Activated naive CD4-positive, alpha-beta T cell treated with anti-CD3 and anti-CD28 coated beads for 36 hours (primary cell): ENCODE data around the gene CNR2. TPM values are rescaled to one million over a fixed set of nuclear protein-coding genes. Genes with fewer than 3 reads are reported as not detected.
"Not testable (repeated sequence)": the region's sequence is repeated elsewhere in the genome, so short reads cannot be mapped to it uniquely, and the experiment has no call there.

Experiments
- CTCF ChIA-PET: fragments of 350-600 bp; sonication (Branson Sonifier 250); formaldehyde crosslinking; loops from one replicate; lab custom pipeline; 2021; ENCODE audit warnings: antibody characterized with exemption; lab: Charles Lee
- DNase-seq: peaks from one replicate; pipeline ENCODE4 v3.0.0-alpha.2; 2020
- H3K27ac Mint-ChIP-seq: one replicate; pipeline ENCODE4 v1.8.0; 2021; ENCODE audit warnings: mild to moderate bottlenecking, mixed read lengths
- H3K27me3 Mint-ChIP-seq: one replicate; pipeline ENCODE4 v1.8.0; 2021; ENCODE audit warnings: low read depth, mixed read lengths
- H3K36me3 Mint-ChIP-seq: one replicate; pipeline ENCODE4 v1.8.0; 2021; ENCODE audit warnings: low read depth, mixed read lengths
- H3K4me1 Mint-ChIP-seq: one replicate; pipeline ENCODE4 v1.8.0; 2021; ENCODE audit warnings: low read depth, mixed read lengths
- H3K4me3 Mint-ChIP-seq: one replicate; pipeline ENCODE4 v1.8.0; 2021; ENCODE audit warnings: mild to moderate bottlenecking, moderate library complexity, mixed read lengths
- H3K9me3 Mint-ChIP-seq: one replicate; pipeline ENCODE4 v1.8.0; 2021; ENCODE audit warnings: mixed read lengths
- intact Hi-C: fragments of 100-400 bp; cut with micrococcal nuclease; formaldehyde crosslinking; loops from one replicate; pipeline ENCODE4 v1.15.1; 2023
- total RNA-seq, 2 experiments: library from RNA; stranded (reverse); gene quantifications; one replicate each; pipeline ENCODE4 v1.2.3, GENCODE V29; 2021

Gene CNR2
- not detected for total RNA-seq

DNA sequence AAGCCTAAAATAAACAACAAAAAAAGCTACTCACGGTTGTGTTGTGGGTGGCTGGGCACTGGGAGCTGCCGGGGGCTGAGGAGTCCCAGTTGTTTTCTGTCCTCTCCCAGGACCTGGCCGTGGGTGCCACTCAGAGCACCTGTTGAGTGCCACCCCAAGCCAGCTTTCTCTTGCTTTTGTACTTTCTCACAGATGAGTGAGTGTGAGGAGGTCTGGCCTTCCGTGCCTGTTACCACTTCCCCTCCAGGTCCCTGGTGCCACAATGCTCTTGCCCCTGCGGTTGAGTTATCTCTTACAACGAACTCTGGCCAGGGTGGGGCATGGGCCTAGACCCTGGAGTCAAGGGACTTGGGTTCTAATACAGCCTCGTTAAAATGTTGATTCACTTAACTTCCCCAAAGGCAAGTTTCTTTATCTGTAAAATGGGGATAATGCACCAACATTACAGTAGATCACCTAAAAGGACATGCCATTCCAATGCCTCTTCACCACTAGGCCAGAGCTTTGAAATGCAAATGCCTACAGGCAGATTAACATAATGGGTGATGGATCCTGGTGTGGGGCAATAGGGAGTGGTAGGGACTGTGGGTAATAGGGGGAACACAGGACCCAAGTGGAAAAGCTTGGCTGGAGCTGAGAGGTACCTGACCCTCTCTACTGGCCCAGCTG is at the start of gene CNR2:
CNR2 (minus strand) TSS at position 151 of the 669 bp plus-strand sequence. CDS start 37,745 bp downstream, outside the sequence.
- intact Hi-C loops, result no loop called here
- DNase-seq, result peak; percentile 21
- CTCF ChIA-PET, result interaction anchor here (0.6 to 1.7 kb wide), 4 partner anchors 37 to 248 kb away, joined by 3 to 8 read pairs (median 4); no protein-coding TSS in a partner anchor
- Mint-ChIP-seq H3K27ac (no peak within 1 kb of the TSS), H3K27me3 (no peaks in the 10 kb centered on the region), H3K4me3 (no peak within 1 kb of the TSS), H3K9me3 (no peaks in the 10 kb centered on the region), H3K36me3 (no peaks in the 10 kb centered on the region), H3K4me1 (peaks cover 44% of the 10 kb centered on the region)

DNA sequence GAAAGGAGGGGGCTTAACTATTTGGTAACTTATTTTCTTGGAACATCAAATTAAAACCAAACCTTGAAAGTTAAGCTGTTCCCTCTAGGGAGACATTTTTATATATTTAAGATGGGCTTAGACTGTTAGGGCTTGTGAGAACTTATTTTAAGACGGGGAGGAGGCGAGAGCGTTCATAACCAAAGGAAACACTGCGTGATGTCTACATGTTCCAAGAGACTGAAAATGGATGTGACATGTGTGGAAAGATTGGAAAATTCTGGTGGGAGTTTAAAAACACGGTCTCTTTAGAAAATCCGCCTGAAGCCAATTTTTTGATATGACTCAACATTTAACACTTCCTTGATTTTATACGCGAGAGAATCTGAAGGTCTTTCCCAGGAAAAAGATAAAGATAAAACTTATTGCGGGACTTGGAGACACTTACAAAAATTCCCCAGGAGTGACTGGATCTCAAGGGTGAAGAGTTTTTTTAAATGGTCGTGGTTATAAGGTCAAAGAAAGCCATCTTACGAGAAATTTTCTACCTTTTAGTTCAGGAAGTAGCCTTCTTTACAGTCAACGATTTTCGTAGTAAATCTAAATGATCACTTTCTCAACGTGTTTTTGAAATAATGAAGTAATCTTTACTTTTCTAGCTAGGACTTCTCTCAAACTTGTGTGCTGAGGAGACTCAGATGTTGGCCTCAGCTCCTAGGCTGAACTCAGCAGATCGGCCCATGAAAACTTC is 47.3 kb upstream of the CNR2 start:
- H3K27me3 Mint-ChIP-seq, result no peaks in the 10 kb centered on the region
- H3K27ac Mint-ChIP-seq, result peak overlapping the region; percentile 100
- CTCF ChIA-PET, result no interaction called here
- H3K36me3 Mint-ChIP-seq, result peaks cover 34% of the 10 kb centered on the region
- DNase-seq, result no peak
- peak overlapping the region; percentile 99 for H3K4me3 Mint-ChIP-seq
- intact Hi-C loops, result loop anchor here (10.0 kb wide), 1 partner anchor 544 kb away; the partner anchor contains the start of gene RCAN3
- no peaks in the 10 kb centered on the region for H3K9me3 Mint-ChIP-seq
- peaks cover 59% of the 10 kb centered on the region for H3K4me1 Mint-ChIP-seq

DNA sequence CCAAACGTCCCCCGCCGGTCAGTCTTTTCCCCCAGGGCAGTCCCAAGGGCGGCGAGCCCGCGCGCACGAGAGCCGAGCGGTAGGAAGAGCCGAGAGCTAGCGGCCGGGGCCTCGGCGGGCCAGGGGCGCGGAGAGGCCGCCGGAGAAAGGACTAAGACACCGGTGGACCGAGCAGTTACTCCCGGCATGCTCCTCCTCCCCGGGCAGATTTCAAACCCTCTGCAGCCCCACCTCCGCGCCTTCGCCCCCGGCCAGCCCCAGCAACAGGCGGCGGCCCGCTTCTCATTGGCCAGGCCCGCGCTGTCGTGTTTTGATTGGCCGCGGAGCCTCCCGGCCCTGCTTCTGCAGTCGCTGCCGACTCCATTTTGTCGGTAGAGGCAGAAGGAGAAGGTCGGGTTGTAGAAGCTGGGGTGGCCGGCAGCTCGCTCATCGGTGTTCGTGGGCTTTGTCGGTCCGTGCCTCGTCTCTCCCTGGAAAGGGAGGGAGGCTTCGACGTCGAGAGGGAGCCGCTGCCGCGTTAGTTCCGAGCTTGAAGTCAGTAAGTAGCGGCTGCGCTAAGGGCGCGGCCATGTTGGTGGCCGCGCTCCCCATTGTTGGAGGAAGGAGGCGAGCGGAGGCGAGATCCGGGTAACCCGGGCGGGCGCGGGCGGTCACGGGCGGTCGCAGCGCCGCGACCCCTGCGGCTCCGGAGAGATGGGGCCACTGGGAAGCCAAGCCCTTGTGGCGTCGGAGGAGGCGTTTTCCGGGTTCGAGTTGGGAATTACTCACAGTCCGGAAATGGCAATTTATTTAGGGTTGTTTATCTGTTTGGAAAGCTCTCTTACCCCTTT is 46.5 kb upstream of the CNR2 start, which contains the start of gene PNRC2:
PNRC2 (plus strand) TSS at position 368 of the 830 bp plus-strand sequence. CDS start 1,630 bp downstream, outside the sequence.
- DNase-seq, result peak; percentile 98
- Mint-ChIP-seq H3K4me1 (peaks cover 59% of the 10 kb centered on the region), H3K36me3 (peaks cover 31% of the 10 kb centered on the region), H3K27ac (peak within 1 kb of the TSS; percentile 100), H3K9me3 (no peaks in the 10 kb centered on the region), H3K27me3 (no peaks in the 10 kb centered on the region), H3K4me3 (peak within 1 kb of the TSS; percentile 99)
- CTCF ChIA-PET, result interaction anchor here (1.6 kb wide), 1 partner anchor 21 kb away, joined by 6 read pairs; the partner anchor contains the start of gene SRSF10
- intact Hi-C loops, result loop anchor here (1.0 to 10.0 kb wide), 13 partner anchors 21 to 786 kb away; partner anchors contain the start of genes CLIC4, GALE, HMGCL and HNRNPR

DNA sequence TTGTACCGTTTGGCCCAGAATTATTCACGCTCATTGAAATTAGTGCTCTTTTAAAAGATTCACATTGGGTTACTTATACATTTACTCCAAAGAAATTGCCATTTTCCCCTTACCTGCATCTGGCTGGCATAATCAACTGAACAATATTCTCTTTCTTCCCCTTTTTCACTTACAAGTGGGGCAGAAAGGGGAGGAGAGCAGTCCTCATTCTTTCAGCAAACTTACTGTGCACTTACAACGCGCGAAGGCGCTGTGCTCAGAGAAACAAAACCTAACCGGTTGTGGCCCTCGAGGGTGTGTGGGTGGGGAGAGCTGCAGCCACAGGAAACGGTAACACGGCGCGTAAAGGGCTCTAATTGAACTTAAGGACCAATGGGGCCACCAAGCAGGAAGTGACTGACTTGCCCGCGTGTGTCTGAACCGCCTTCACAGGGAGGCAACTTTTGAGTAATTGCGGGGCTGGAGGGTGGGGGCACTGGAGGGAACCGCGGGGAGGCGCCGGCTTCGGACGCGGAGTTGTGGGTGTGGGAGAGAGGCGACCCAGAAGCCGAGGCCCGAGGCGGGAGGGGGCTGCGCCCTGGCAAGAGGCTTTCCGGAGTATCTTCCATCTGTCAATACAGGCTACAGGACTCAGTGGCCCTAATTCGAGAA is 45.8 kb upstream of the CNR2 start:
- Mint-ChIP-seq H3K36me3 (peaks cover 30% of the 10 kb centered on the region), H3K27me3 (no peaks in the 10 kb centered on the region), H3K4me1 (peaks cover 57% of the 10 kb centered on the region), H3K4me3 (peak overlapping the region; percentile 99), H3K9me3 (no peaks in the 10 kb centered on the region), H3K27ac (peak overlapping the region; percentile 100)
- CTCF ChIA-PET, result interaction anchor here (1.6 kb wide), 1 partner anchor 21 kb away, joined by 6 read pairs; the partner anchor contains the start of gene SRSF10
- peak; percentile 98 for DNase-seq
- intact Hi-C loops, result loop anchor here (1.0 to 10.0 kb wide), 12 partner anchors 21 to 786 kb away; partner anchors contain the start of genes CLIC4, GALE, HMGCL and HNRNPR

DNA sequence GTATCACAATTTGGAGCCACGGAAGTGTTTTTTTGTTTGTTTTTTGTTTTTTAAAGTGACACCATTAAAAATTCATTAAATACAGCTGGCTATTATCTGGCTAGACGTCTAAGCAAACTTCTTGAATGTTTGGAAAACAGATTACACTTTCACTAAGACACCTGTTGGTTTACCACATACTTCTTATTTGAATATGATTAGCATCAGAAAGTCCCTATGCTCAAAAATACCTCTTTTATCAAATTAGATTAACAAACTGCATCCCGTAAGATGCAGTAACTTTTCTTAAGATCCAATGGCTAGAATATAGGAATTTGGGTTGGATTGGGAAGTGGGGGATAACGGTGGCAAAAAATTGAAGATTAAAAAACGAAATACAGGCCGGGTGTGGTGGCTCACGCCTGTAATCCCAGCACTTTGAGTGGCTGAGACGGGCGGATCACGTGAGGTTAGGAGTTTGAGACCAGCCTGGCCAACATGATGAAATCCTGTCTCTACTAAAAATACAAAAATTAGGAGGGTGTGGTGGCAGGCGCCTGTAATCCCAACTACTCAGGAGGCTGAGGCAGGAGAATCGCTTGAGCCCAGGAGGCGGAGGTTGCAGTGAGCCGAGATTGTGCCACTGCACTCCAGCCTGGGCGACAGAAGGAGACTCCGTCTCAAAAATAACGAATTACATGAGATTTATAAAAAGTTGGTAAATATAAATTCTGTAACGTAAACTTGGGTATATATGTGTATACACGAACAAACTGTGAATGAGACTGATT is 45.1 kb upstream of the CNR2 start:
- H3K4me1 Mint-ChIP-seq, result peaks cover 51% of the 10 kb centered on the region
- peak overlapping the region; percentile 100 for H3K27ac Mint-ChIP-seq
- CTCF ChIA-PET, result interaction anchor here (0.8 to 1.7 kb wide), 4 partner anchors 8 to 41 kb away, joined by 3 to 6 read pairs (median 4); partner anchors contain the start of gene SRSF10
- DNase-seq, result peak; percentile 17
- H3K36me3 Mint-ChIP-seq, result peaks cover 27% of the 10 kb centered on the region
- peak overlapping the region; percentile 99 for H3K4me3 Mint-ChIP-seq
- intact Hi-C loops, result loop anchor here (2.0 to 10.0 kb wide), 5 partner anchors 53 to 524 kb away; partner anchors contain the start of genes HMGCL, ID3 and IFNLR1
- H3K27me3 Mint-ChIP-seq, H3K9me3 Mint-ChIP-seq: not testable (repeated sequence)

DNA sequence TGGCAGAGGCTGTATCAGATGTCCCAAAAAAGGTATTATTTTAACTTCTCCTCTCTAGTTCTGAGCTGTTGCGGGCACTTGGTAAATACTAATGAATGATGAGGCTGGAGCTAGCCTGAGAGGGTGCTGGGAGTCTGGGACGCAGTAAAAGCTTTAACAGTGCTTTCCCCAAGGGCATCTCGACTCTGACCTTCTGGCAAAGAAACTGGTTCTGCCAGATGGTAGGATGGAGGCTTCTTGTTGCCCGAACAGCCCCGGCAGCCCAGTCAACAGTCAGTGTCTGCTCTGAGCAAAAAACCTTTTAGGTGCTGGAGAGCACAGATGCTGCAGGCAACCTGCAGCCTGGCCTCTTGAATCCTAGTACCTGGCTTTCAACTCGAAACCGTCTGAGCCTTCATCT is 43.9 kb upstream of the CNR2 start:
- Mint-ChIP-seq H3K27me3 (no peaks in the 10 kb centered on the region), H3K27ac (peak overlapping the region; percentile 100)
- intact Hi-C loops, result loop anchor here (5.0 to 10.0 kb wide), 2 partner anchors 402 to 525 kb away; partner anchors contain the start of gene ID3

DNA sequence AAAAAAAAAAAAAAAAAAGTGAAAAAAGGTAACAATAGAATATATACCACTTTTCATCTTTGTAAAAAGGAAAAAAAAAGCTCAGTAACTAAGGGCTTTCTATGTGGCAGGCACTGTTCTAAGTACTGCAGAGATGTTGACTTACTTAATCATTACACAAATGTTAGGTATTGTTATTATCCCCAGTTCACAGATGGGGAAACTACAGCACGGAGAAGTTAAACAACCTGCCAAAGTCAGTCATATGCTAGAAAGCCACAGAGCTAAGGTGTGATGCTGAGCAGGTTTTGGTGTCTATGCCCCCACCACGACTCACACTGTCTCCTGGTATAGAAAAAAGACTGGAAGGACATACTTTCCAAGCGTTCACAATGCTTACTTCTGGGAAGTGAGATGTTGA is 39.9 kb upstream of the CNR2 start:
- intact Hi-C loops, result loop anchor here (10.0 kb wide), 1 partner anchor 398 kb away; the partner anchor contains the start of gene ID3
- no peak overlapping the region for H3K4me3 Mint-ChIP-seq
- peaks cover 27% of the 10 kb centered on the region for H3K4me1 Mint-ChIP-seq
- no peak overlapping the region for H3K27ac Mint-ChIP-seq
- CTCF ChIA-PET, result interaction anchor here (0.7 to 1.1 kb wide), 3 partner anchors 142 to 288 kb away, joined by 4 to 5 read pairs (median 4); no protein-coding TSS in a partner anchor
- H3K36me3 Mint-ChIP-seq, result no peaks in the 10 kb centered on the region
- no peaks in the 10 kb centered on the region for H3K27me3 Mint-ChIP-seq
- H3K9me3 Mint-ChIP-seq, result no peaks in the 10 kb centered on the region
- DNase-seq, result no peak

More for the DNA sequence above, 43.9 kb upstream of the CNR2 start:
- Mint-ChIP-seq H3K4me1 (peaks cover 44% of the 10 kb centered on the region), H3K36me3 (peaks cover 25% of the 10 kb centered on the region), H3K9me3 (no peaks in the 10 kb centered on the region), H3K4me3 (no peak overlapping the region)
- no peak for DNase-seq
- CTCF ChIA-PET, result interaction anchor here (0.8 to 1.7 kb wide), 2 partner anchors 8 to 40 kb away, joined by 3 to 5 read pairs; no protein-coding TSS in a partner anchor

DNA sequence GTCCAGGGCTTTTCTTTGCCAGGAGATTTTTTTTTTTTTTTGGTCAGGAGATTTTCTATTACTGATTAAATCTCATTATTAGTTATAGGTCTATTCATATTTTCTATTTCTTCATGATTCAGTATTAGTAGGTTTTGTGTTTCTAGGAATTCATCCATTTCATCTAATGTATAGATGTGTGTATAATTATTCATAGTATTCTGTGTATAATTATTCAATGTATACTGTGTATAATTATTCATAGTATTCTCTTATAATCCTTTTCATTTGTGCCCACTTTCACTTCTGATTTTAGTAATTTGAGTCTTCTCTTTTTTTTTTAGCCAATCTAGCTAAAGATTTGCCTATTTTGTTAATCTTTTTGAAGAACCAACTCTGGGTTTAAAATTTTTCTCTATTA is 34.2 kb upstream of the CNR2 start:
- H3K4me3 Mint-ChIP-seq, result no peak overlapping the region
- H3K27me3 Mint-ChIP-seq, result no peaks in the 10 kb centered on the region

DNA sequence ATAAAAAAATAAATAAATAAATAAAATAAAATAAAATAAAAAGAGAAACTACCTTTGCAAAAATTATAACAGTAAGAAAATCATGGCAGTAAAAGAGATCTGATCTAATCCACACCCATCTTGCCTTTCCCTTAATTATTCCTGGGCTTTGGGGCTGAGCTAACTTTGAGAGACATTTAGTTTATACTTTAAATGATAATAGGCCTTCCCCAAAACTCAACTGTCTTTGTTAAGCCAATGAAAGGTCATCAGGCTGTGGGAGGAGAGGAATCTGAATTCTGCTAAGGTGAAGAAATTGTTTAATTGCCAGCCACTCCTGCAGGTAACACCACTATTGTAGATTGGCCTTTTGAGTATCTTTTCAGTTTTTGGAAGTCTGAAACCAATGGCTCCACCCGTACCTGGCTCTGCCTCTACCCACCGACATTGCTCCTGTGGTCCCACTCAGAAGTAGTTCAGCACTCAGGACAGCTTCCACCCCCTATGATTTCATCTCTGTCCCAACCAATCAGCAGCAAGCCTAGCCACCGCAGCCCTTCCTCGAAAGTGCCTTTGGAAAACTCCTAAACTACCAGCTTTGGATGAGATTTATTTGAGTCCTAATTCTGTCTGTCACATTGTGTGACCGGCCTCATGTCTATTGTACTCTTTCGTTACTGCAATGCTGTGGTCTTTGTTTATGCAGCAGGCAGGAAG is 23.5 kb upstream of the CNR2 start:
- Mint-ChIP-seq H3K9me3 (no peaks in the 10 kb centered on the region), H3K27ac (no peak overlapping the region), H3K36me3 (no peaks in the 10 kb centered on the region), H3K4me3 (no peak overlapping the region), H3K27me3 (no peaks in the 10 kb centered on the region), H3K4me1 (no peaks in the 10 kb centered on the region)
- intact Hi-C loops, result no loop called here
- CTCF ChIA-PET, result interaction anchor here (0.6 kb wide), 1 partner anchor 458 kb away, joined by 3 read pairs; no protein-coding TSS in a partner anchor
- no peak for DNase-seq

More for the DNA sequence above, 34.2 kb upstream of the CNR2 start:
- CTCF ChIA-PET, result interaction anchor here (0.5 kb wide), 1 partner anchor 43 kb away, joined by 3 read pairs; no protein-coding TSS in a partner anchor
- Mint-ChIP-seq H3K9me3 (peaks cover 3% of the 10 kb centered on the region), H3K4me1 (no peaks in the 10 kb centered on the region), H3K36me3 (no peaks in the 10 kb centered on the region), H3K27ac (no peak overlapping the region)
- DNase-seq, result no peak
- intact Hi-C loops, result no loop called here

DNA sequence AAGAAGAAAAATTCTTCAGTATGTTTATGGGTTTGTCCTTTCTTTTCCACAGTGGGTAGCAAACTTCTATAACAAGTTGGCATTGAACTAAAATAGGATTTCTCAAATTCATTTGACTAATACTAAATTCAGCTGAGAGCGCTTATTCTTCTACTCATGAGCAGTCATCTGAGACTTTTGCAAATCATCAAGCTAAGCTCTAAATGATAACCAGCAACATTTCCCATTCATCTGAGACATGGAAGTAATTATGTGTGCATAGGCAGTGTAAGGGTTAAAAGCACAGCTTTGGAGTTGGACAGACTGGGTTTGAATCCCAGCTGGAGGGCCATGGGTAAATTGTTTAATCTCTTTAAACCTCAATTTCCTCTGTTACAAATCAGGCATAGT is 18.3 kb upstream of the CNR2 start:
- Mint-ChIP-seq H3K4me3 (no peak overlapping the region), H3K27ac (no peak overlapping the region), H3K4me1 (no peaks in the 10 kb centered on the region), H3K36me3 (no peaks in the 10 kb centered on the region), H3K9me3 (no peaks in the 10 kb centered on the region), H3K27me3 (no peaks in the 10 kb centered on the region)
- CTCF ChIA-PET, result interaction anchor here (1.2 to 1.4 kb wide), 2 partner anchors 121 to 122 kb away, joined by 3 to 4 read pairs; no protein-coding TSS in a partner anchor
- no peak for DNase-seq
- intact Hi-C loops, result no loop called here
